ENCODE measurements around the gene TOPORS.

TOPORS gene

DNA sequence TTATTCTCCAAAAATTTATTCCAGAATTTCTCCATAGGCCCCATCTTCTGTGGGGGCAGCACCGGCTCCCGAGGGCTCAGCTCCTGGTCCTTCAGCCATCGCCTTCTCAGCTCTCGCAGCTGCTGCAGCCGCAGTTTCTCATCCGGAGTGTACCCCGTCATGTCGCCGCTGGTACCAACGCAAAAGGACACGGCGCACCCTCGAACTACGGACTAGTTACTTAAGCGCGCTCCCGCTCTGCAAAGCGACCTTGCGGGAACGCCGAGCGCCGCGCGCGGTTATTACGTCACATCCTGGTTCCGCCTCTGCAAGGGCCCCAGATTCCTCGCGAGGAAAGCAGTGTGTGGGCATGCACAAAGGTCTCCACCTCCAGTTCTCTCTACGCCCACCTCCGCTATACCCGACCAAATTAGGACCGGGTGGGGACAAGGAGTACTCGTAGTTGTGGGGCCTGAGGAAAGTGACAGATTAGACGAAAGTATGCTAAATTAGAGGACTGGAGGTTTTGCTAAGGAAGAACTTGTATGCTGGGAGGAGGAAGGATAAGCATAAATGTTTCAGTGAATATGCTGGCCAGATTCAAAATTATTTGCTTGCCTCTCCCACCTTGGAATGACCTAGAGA is 20.6 kb upstream of the TOPORS start, which contains the start of gene NDUFB6:
Gene NDUFB6, minus strand, starts transcription at position 260 of the 624 bp plus-strand sequence. Its CDS starts 99 bp downstream, at position 161.
- H2BK120ac ChIP-seq (ENCODE audit: low read depth, low read length), result no peak within 1 kb of the TSS

DNA sequence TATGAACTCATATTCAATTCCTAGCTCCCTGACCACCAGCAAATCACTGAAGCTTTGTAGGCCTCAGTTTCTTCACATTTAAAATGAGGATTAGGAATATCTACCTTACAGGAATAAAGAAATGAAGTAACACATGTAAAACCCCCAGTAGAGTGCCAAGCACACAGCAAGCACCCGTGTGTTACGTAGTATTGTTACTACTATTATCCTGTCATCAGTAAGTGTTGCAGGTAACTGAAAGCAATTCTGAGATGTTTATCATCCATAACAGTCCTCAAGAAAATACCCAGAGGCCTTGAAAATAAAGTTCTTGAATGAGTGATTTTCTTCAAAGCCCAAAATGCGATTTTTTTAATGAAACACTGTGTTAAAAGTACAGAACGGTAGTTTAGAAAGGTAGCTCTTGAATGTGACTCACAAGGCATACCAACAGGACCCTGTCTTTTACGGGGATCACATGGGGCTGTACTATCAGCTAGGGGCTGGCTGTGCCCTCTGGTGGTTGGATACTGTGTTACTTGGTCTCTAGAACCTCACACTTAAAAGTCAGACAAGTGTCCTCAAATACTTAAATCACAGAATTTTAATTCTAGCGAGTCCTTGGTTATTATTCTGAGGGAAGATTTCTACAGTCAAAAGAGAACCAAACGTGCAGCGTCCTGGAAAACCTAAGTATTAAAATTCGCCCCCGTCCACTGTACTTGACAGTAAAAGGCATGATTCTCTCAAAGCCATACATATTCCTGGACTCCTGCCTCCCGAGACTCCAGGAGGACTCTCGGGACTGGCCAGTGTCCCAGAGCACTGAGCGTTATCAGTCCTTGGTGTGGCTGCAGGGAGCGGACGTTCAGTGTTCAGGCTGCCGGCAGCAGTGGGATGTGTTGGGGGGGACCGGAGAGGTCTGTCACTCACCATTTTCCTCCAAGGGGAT is 19.8 kb upstream of the TOPORS start:
- peak overlapping the region; percentile 82 for H4K8ac ChIP-seq (ENCODE audit: low read length)
- peak overlapping the region; percentile 67 for H3K27ac ChIP-seq (ENCODE audit: low read length, poor library complexity, severe bottlenecking)
- no peaks in the 10 kb centered on the region for H3K9me3 ChIP-seq (ENCODE audit: control insufficient read depth, low read length)
- H3K79me1 ChIP-seq (replicated peaks; ENCODE audit: low read length, poor library complexity, severe bottlenecking), result peaks cover 15% of the 10 kb centered on the region
- no peak overlapping the region for H4K91ac ChIP-seq (ENCODE audit: low read length)
- H3K23ac ChIP-seq (ENCODE audit: low read length in 2 of 2), result no peak overlapping the region
- peak overlapping the region in 1 of 2 experiments; percentile 4 for H3K18ac ChIP-seq (ENCODE audit: low read depth in 1 of 2, low read length in 2 of 2)
- H2BK5ac ChIP-seq (ENCODE audit: low read depth, low read length, poor library complexity, severe bottlenecking), result no peak overlapping the region
- no peak overlapping the region for H3K14ac ChIP-seq (ENCODE audit: low read length in 2 of 2)
- H2BK120ac ChIP-seq (ENCODE audit: low read depth, low read length), result no peak overlapping the region
- H2BK15ac ChIP-seq (ENCODE audit: low read depth, poor library complexity, severe bottlenecking), result no peak overlapping the region
- H3K9ac ChIP-seq (ENCODE audit: low read length), result peak overlapping the region; percentile 97
- H2BK12ac ChIP-seq (ENCODE audit: low read length in 2 of 2), result no peak overlapping the region
- H3K4me3 ChIP-seq (ENCODE audit: insufficient read depth in 1 of 2, low read depth in 1 of 2, low read length in 2 of 2), result peak overlapping the region; percentile 89 to 98
- peak overlapping the region; percentile 79 for H2AFZ ChIP-seq (ENCODE audit: low read depth, low read length)
- peak overlapping the region; percentile 98 for H3K4me2 ChIP-seq (ENCODE audit: low read length, poor library complexity, severe bottlenecking)
- peaks cover 7 to 16% of the 10 kb centered on the region in 2 experiments for H3K36me3 ChIP-seq (ENCODE audit: control insufficient read depth in 1 of 2, insufficient read depth in 2 of 2, low read depth in 1 of 2, low read length in 2 of 2)
- WGBS, result 3% methylated on average over 14 of the region's 17 CpGs
- DNase-seq, result peak; percentile 90
- no peak overlapping the region for H2AK5ac ChIP-seq (ENCODE audit: low read length, severe bottlenecking)
- peak overlapping the region in 1 of 2 experiments; percentile 32 for H3K4ac ChIP-seq (ENCODE audit: low read depth in 1 of 2, low read length in 2 of 2)
- no peaks in the 10 kb centered on the region for H3K27me3 ChIP-seq (ENCODE audit: control insufficient read depth in 1 of 2, insufficient read depth in 1 of 2, low read length in 2 of 2)
- H3K4me1 ChIP-seq (ENCODE audit: control insufficient read depth, insufficient read depth, low read depth, low read length), result peaks cover 1% of the 10 kb centered on the region

More for the DNA sequence above, 20.6 kb upstream of the TOPORS start, which contains the start of gene NDUFB6:
- Histone ChIP-seq H2BK12ac (ENCODE audit: low read length in 2 of 2) (no peak within 1 kb of the TSS), H3K27me3 (ENCODE audit: control insufficient read depth in 1 of 2, insufficient read depth in 1 of 2, low read length in 2 of 2) (no peaks in the 10 kb centered on the region), H3K4me3 (ENCODE audit: insufficient read depth in 1 of 2, low read depth in 1 of 2, low read length in 2 of 2) (peak within 1 kb of the TSS; percentile 89 to 98), H3K4me2 (ENCODE audit: low read length, poor library complexity, severe bottlenecking) (peak within 1 kb of the TSS; percentile 98), H3K23ac (ENCODE audit: low read length in 2 of 2) (no peak within 1 kb of the TSS), H3K9ac (ENCODE audit: low read length) (peak within 1 kb of the TSS; percentile 97), H3K36me3 (ENCODE audit: control insufficient read depth in 1 of 2, insufficient read depth in 2 of 2, low read depth in 1 of 2, low read length in 2 of 2) (peaks cover 3 to 10% of the 10 kb centered on the region in 2 experiments), H3K4ac (ENCODE audit: low read depth in 1 of 2, low read length in 2 of 2) (peak within 1 kb of the TSS in 1 of 2 experiments; percentile 67), H3K14ac (ENCODE audit: low read length in 2 of 2) (peak within 1 kb of the TSS in 1 of 2 experiments; percentile 95), H2BK15ac (ENCODE audit: low read depth, poor library complexity, severe bottlenecking) (no peak within 1 kb of the TSS), H2AFZ (ENCODE audit: low read depth, low read length) (peak within 1 kb of the TSS; percentile 79), H3K27ac (ENCODE audit: low read length, poor library complexity, severe bottlenecking) (peak within 1 kb of the TSS; percentile 67), H2AK5ac (ENCODE audit: low read length, severe bottlenecking) (no peak within 1 kb of the TSS), H3K18ac (ENCODE audit: low read depth in 1 of 2, low read length in 2 of 2) (peak within 1 kb of the TSS; percentile 23 to 75), H4K91ac (ENCODE audit: low read length) (no peak within 1 kb of the TSS), H3K4me1 (ENCODE audit: control insufficient read depth, insufficient read depth, low read depth, low read length) (peaks cover 1% of the 10 kb centered on the region), H3K79me1 (replicated peaks; ENCODE audit: low read length, poor library complexity, severe bottlenecking) (peaks cover 12% of the 10 kb centered on the region), H4K8ac (ENCODE audit: low read length) (peak within 1 kb of the TSS; percentile 95), H3K9me3 (ENCODE audit: control insufficient read depth, low read length) (no peaks in the 10 kb centered on the region), H2BK5ac (ENCODE audit: low read depth, low read length, poor library complexity, severe bottlenecking) (no peak within 1 kb of the TSS)
- peak; percentile 92 for DNase-seq
- WGBS, result under 1% methylated on average over 34 of the region's 36 CpGs

DNA sequence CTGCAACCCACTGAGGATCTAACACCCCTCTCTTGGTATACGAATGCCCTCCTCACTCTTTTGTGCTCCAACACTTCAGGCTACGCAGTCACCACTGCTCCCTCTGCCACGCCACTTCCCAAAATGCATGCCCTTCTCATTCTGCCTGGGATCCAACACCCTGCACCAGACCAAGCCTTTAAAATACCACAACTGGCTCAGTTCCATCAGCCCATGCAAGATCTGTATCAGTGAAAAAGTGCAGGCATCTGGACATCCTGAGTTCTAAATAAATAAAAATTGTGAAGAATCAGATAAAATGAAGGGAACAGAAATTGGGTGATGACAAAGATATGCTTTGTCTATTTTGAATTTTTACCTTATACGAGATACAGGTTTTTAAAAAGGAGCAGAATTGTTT is 17.9 kb upstream of the TOPORS start:
- no peak overlapping the region for H3K4me3 ChIP-seq (ENCODE audit: insufficient read depth in 1 of 2, low read depth in 1 of 2, low read length in 2 of 2)
- H3K9me3 ChIP-seq (ENCODE audit: control insufficient read depth, low read length), result no peaks in the 10 kb centered on the region
- peaks cover 29% of the 10 kb centered on the region for H3K79me1 ChIP-seq (replicated peaks; ENCODE audit: low read length, poor library complexity, severe bottlenecking)
- H2BK5ac ChIP-seq (ENCODE audit: low read depth, low read length, poor library complexity, severe bottlenecking), result no peak overlapping the region
- H2AFZ ChIP-seq (ENCODE audit: low read depth, low read length), result no peak overlapping the region
- no peaks in the 10 kb centered on the region for H3K27me3 ChIP-seq (ENCODE audit: control insufficient read depth in 1 of 2, insufficient read depth in 1 of 2, low read length in 2 of 2)
- no peak overlapping the region for H2BK120ac ChIP-seq (ENCODE audit: low read depth, low read length)
- no peak overlapping the region for H2BK12ac ChIP-seq (ENCODE audit: low read length in 2 of 2)
- H3K4me1 ChIP-seq (ENCODE audit: control insufficient read depth, insufficient read depth, low read depth, low read length), result peaks cover 1% of the 10 kb centered on the region
- peaks cover 25 to 35% of the 10 kb centered on the region in 2 experiments for H3K36me3 ChIP-seq (ENCODE audit: control insufficient read depth in 1 of 2, insufficient read depth in 2 of 2, low read depth in 1 of 2, low read length in 2 of 2)
- H3K4me2 ChIP-seq (ENCODE audit: low read length, poor library complexity, severe bottlenecking), result no peak overlapping the region
- H3K9ac ChIP-seq (ENCODE audit: low read length), result peak overlapping the region; percentile 97
- H3K14ac ChIP-seq (ENCODE audit: low read length in 2 of 2), result no peak overlapping the region
- no peak overlapping the region for H2BK15ac ChIP-seq (ENCODE audit: low read depth, poor library complexity, severe bottlenecking)
- WGBS, result 97% methylated on average over 4 of the region's 4 CpGs
- no peak overlapping the region for H3K4ac ChIP-seq (ENCODE audit: low read depth in 1 of 2, low read length in 2 of 2)
- no peak overlapping the region for H4K91ac ChIP-seq (ENCODE audit: low read length)
- H3K27ac ChIP-seq (ENCODE audit: low read length, poor library complexity, severe bottlenecking), result no peak overlapping the region
- H3K18ac ChIP-seq (ENCODE audit: low read depth in 1 of 2, low read length in 2 of 2), result no peak overlapping the region
- DNase-seq, result no peak
- no peak overlapping the region for H3K23ac ChIP-seq (ENCODE audit: low read length in 2 of 2)
- H4K8ac ChIP-seq (ENCODE audit: low read length), result peak overlapping the region; percentile 1
- H2AK5ac ChIP-seq (ENCODE audit: low read length, severe bottlenecking), result no peak overlapping the region

DNA sequence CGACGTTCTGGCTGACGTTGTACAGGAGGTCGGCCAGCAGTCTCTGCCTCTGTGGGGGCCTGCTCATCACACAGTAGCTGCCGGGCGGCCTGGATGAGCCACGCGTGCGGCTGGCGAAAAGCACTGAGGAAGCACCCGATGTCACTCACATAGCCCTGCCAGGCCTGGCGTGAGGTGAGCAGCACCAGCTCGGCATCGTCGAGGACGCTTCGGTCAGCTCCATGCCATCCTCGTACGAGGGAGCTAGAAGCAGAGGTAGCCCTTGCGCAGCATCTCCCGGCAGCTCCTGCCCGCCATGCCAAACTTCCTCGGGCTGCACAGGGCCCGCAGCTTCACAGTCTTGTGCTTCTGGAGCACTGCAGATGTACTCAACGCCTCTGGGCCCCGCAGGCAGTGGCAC is 14.4 kb upstream of the TOPORS start:
- Histone ChIP-seq H3K9me3 (ENCODE audit: control insufficient read depth, low read length) (no peaks in the 10 kb centered on the region), H3K27me3 (ENCODE audit: control insufficient read depth in 1 of 2, insufficient read depth in 1 of 2, low read length in 2 of 2) (no peaks in the 10 kb centered on the region), H2AFZ (ENCODE audit: low read depth, low read length) (no peak overlapping the region), H2BK120ac (ENCODE audit: low read depth, low read length) (no peak overlapping the region), H2BK5ac (ENCODE audit: low read depth, low read length, poor library complexity, severe bottlenecking) (no peak overlapping the region), H3K23ac (ENCODE audit: low read length in 2 of 2) (no peak overlapping the region), H2BK12ac (ENCODE audit: low read length in 2 of 2) (no peak overlapping the region), H3K4me1 (ENCODE audit: control insufficient read depth, insufficient read depth, low read depth, low read length) (peaks cover 1% of the 10 kb centered on the region), H4K91ac (ENCODE audit: low read length) (no peak overlapping the region), H3K18ac (ENCODE audit: low read depth in 1 of 2, low read length in 2 of 2) (no peak overlapping the region), H2AK5ac (ENCODE audit: low read length, severe bottlenecking) (no peak overlapping the region), H3K79me1 (replicated peaks; ENCODE audit: low read length, poor library complexity, severe bottlenecking) (peaks cover 42% of the 10 kb centered on the region), H3K36me3 (ENCODE audit: control insufficient read depth in 1 of 2, insufficient read depth in 2 of 2, low read depth in 1 of 2, low read length in 2 of 2) (peaks cover 31 to 46% of the 10 kb centered on the region in 2 experiments), H2BK15ac (ENCODE audit: low read depth, poor library complexity, severe bottlenecking) (no peak overlapping the region), H3K4ac (ENCODE audit: low read depth in 1 of 2, low read length in 2 of 2) (no peak overlapping the region), H3K14ac (ENCODE audit: low read length in 2 of 2) (no peak overlapping the region), H3K4me2 (ENCODE audit: low read length, poor library complexity, severe bottlenecking) (no peak overlapping the region), H3K4me3 (ENCODE audit: insufficient read depth in 1 of 2, low read depth in 1 of 2, low read length in 2 of 2) (no peak overlapping the region), H3K27ac (ENCODE audit: low read length, poor library complexity, severe bottlenecking) (no peak overlapping the region), H3K9ac (ENCODE audit: low read length) (no peak overlapping the region), H4K8ac (ENCODE audit: low read length) (no peak overlapping the region)
- DNase-seq, result no peak
- WGBS, result 96% methylated on average over 26 of the region's 26 CpGs

Measured in mesenchymal stem cell (in vitro differentiated cells and primary cell).